ENCODE measurements around the gene MLH3.

DNA sequence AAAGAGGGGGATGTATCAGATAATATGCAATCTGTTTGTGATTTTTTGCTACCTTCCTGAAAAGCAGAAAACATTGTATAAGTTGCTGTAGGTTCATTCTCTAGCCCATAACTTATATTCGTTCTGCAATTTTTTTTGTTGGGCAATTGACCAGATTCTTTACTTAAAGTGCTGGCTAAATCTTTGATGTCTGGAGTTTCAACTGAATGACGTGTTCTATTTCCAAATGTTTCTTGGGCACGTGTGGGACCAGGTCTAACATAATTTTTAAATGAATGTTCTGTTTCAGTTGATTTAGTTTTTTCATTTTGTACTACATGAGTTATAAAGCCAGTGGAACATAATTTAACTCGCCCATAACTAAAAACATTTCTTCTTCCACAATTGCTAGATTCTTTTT is 3.8 kb downstream of the MLH3 start:
- TF ChIP-seq, protein P1, sequence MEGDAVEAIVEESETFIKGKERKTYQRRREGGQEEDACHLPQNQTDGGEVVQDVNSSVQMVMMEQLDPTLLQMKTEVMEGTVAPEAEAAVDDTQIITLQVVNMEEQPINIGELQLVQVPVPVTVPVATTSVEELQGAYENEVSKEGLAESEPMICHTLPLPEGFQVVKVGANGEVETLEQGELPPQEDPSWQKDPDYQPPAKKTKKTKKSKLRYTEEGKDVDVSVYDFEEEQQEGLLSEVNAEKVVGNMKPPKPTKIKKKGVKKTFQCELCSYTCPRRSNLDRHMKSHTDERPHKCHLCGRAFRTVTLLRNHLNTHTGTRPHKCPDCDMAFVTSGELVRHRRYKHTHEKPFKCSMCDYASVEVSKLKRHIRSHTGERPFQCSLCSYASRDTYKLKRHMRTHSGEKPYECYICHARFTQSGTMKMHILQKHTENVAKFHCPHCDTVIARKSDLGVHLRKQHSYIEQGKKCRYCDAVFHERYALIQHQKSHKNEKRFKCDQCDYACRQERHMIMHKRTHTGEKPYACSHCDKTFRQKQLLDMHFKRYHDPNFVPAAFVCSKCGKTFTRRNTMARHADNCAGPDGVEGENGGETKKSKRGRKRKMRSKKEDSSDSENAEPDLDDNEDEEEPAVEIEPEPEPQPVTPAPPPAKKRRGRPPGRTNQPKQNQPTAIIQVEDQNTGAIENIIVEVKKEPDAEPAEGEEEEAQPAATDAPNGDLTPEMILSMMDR (IDR thresholded peaks at IDR 0.05; ENCODE audit: extremely low read depth in 1 of 2, insufficient read depth in 1 of 2, low read depth in 1 of 2, low read length in 2 of 2), result no peak
- no peak for TF ChIP-seq POLR2A (IDR thresholded peaks at IDR 0.05; ENCODE audit: low read depth, low read length)
- TF ChIP-seq POLR2AphosphoS5 (IDR thresholded peaks at IDR 0.05; ENCODE audit: insufficient read depth, low read depth, low read length), result no peak
- TF ChIP-seq FOS (IDR thresholded peaks at IDR 0.05; ENCODE audit: borderline replicate concordance, insufficient read depth, low read length), result no peak
- TF ChIP-seq JUN (IDR thresholded peaks at IDR 0.05; ENCODE audit: borderline replicate concordance, insufficient read depth, insufficient read length, low read depth), result no peak
- TF ChIP-seq EZH2 (IDR thresholded peaks at IDR 0.05; ENCODE audit: borderline replicate concordance, low read depth, low read length, severe bottlenecking), result no peak
- no peak for TF ChIP-seq GATA2 (IDR thresholded peaks at IDR 0.05; ENCODE audit: insufficient read depth, insufficient read length, low read depth, low read length)
- TF ChIP-seq, protein P2, sequence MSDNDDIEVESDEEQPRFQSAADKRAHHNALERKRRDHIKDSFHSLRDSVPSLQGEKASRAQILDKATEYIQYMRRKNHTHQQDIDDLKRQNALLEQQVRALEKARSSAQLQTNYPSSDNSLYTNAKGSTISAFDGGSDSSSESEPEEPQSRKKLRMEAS (IDR thresholded peaks at IDR 0.05; ENCODE audit: insufficient read depth, insufficient read length), result no peak

Data from endothelial cell of umbilical vein (primary cell).